ENCODE measurements around the gene RANBP9. TPM values are rescaled to one million over a fixed set of nuclear protein-coding genes. Genes with fewer than 3 reads are reported as not detected.

Gene RANBP9
- total and polyA plus RNA-seq, 4 donors = 16.6 to 50.4 (median 25.5) TPM

GRCh38 chr6:13668291-13668928 is 43.2 kb downstream of the RANBP9 start:
- no peak for DNase-seq
- Histone ChIP-seq H3K4me3 (no peak overlapping the region), H3K4me1 (ENCODE audit: control insufficient read depth in 5 of 5, insufficient read depth in 5 of 5, low read length in 5 of 5) (peaks cover 0 to 4% (median 1%) of the 10 kb centered on the region in 5 donors), H3K9me3 (ENCODE audit: control insufficient read depth in 4 of 4, insufficient read depth in 3 of 4, low read length in 3 of 4) (peaks cover 0 to 5% (median 0%) of the 10 kb centered on the region in 4 donors), H3K9ac (ENCODE audit: insufficient read depth in 1 of 2, low read length in 2 of 2) (no peak overlapping the region), H3K36me3 (ENCODE audit: control insufficient read depth in 4 of 4, insufficient read depth in 4 of 4, low read length in 4 of 4) (no peaks in the 10 kb centered on the region), H3K27me3 (ENCODE audit: control insufficient read depth in 3 of 3, insufficient read depth in 3 of 3, low read length in 2 of 3) (no peaks in the 10 kb centered on the region), H3K27ac (ENCODE audit: low read depth in 1 of 2, low read length in 1 of 2) (no peak overlapping the region)
- no peak for ATAC-seq (ENCODE audit: insufficient read depth, low FRiP score)
- WGBS, 2 donors = 58 to 68% methylated on average over 2 of the region's 2 CpGs
- TF ChIP-seq, protein P1, sequence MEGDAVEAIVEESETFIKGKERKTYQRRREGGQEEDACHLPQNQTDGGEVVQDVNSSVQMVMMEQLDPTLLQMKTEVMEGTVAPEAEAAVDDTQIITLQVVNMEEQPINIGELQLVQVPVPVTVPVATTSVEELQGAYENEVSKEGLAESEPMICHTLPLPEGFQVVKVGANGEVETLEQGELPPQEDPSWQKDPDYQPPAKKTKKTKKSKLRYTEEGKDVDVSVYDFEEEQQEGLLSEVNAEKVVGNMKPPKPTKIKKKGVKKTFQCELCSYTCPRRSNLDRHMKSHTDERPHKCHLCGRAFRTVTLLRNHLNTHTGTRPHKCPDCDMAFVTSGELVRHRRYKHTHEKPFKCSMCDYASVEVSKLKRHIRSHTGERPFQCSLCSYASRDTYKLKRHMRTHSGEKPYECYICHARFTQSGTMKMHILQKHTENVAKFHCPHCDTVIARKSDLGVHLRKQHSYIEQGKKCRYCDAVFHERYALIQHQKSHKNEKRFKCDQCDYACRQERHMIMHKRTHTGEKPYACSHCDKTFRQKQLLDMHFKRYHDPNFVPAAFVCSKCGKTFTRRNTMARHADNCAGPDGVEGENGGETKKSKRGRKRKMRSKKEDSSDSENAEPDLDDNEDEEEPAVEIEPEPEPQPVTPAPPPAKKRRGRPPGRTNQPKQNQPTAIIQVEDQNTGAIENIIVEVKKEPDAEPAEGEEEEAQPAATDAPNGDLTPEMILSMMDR (IDR thresholded peaks at IDR 0.05; ENCODE audit: control extremely low read depth, extremely low read depth) = no peak

- no peak overlapping the region for H3K4me3 ChIP-seq
- H3K36me3 ChIP-seq (ENCODE audit: control insufficient read depth in 4 of 4, insufficient read depth in 4 of 4, low read length in 4 of 4) = no peaks in the 10 kb centered on the region
- no peak overlapping the region for H3K9ac ChIP-seq (ENCODE audit: insufficient read depth in 1 of 2, low read length in 2 of 2)
- H3K27ac ChIP-seq (ENCODE audit: low read depth in 1 of 2, low read length in 1 of 2) = no peak overlapping the region
- TF ChIP-seq, protein P1 (IDR thresholded peaks at IDR 0.05; ENCODE audit: control extremely low read depth, extremely low read depth) = no peak
- peaks cover 0 to 5% (median 0%) of the 10 kb centered on the region in 4 donors for H3K9me3 ChIP-seq (ENCODE audit: control insufficient read depth in 4 of 4, insufficient read depth in 3 of 4, low read length in 3 of 4)
- H3K27me3 ChIP-seq (ENCODE audit: control insufficient read depth in 3 of 3, insufficient read depth in 3 of 3, low read length in 2 of 3) = no peaks in the 10 kb centered on the region
- no peak for ATAC-seq (ENCODE audit: insufficient read depth, low FRiP score)
- H3K4me1 ChIP-seq (ENCODE audit: control insufficient read depth in 5 of 5, insufficient read depth in 5 of 5, low read length in 5 of 5) = peaks cover 0 to 4% (median 1%) of the 10 kb centered on the region in 5 donors
- no peak for DNase-seq
- 60 to 71% methylated on average over 2 of the region's 2 CpGs for WGBS, 2 donors
Measured at GRCh38 chr6:13667655-13668054, 44.0 kb downstream of the RANBP9 start.

- H3K27me3 ChIP-seq (ENCODE audit: control insufficient read depth in 3 of 3, insufficient read depth in 3 of 3, low read length in 2 of 3) = no peaks in the 10 kb centered on the region
- TF ChIP-seq, protein P1 (IDR thresholded peaks at IDR 0.05; ENCODE audit: control extremely low read depth, extremely low read depth) = no peak
- ATAC-seq (ENCODE audit: insufficient read depth, low FRiP score) = no peak
- no peak overlapping the region for H3K27ac ChIP-seq (ENCODE audit: low read depth in 1 of 2, low read length in 1 of 2)
- no peak for DNase-seq
- no peak overlapping the region for H3K4me3 ChIP-seq
- no peak overlapping the region for H3K9ac ChIP-seq (ENCODE audit: insufficient read depth in 1 of 2, low read length in 2 of 2)
- no peaks in the 10 kb centered on the region for H3K36me3 ChIP-seq (ENCODE audit: control insufficient read depth in 4 of 4, insufficient read depth in 4 of 4, low read length in 4 of 4)
- H3K9me3 ChIP-seq (ENCODE audit: control insufficient read depth in 4 of 4, insufficient read depth in 3 of 4, low read length in 3 of 4) = peaks cover 0 to 5% (median 0%) of the 10 kb centered on the region in 4 donors
- H3K4me1 ChIP-seq (ENCODE audit: control insufficient read depth in 5 of 5, insufficient read depth in 5 of 5, low read length in 5 of 5) = peaks cover 0 to 5% (median 0%) of the 10 kb centered on the region in 5 donors
- WGBS, 2 donors = 82 to 88% methylated on average over 8 of the region's 8 CpGs
Measured at GRCh38 chr6:13666194-13667105, 45.2 kb downstream of the RANBP9 start.

Data from lung (tissue), 12 donors.